Fibroblast of lung (primary cell): ENCODE measurements around the gene STK4. TPM values are rescaled to one million over a fixed set of nuclear protein-coding genes. Genes with fewer than 3 reads are reported as not detected.

Experiments used
- DNase-seq, 2 donors: peaks; one replicate each; pipeline versions ENCODE4 v3.0.0 to v3.0.0-alpha.2; 2010; ENCODE audit warnings: low read depth in 2 of 2
- H2AFZ ChIP-seq: 2 replicates; pipeline ENCODE4 v1.5.1; 2012; ENCODE audit warnings: low read length, control low read depth, inconsistent platforms
- H3K27ac ChIP-seq: 2 replicates; pipeline ENCODE4 v1.5.1; 2011; ENCODE audit warnings: low read length, control low read depth; ENCODE audit not compliant: insufficient read depth
- H3K27me3 ChIP-seq: 2 replicates; pipeline ENCODE4 v1.5.1; 2011; ENCODE audit warnings: mild to moderate bottlenecking, low read length; ENCODE audit not compliant: control insufficient read depth, insufficient read depth
- H3K36me3 ChIP-seq: 2 replicates; pipeline ENCODE4 v1.5.1; 2011; ENCODE audit warnings: low read length; ENCODE audit not compliant: control insufficient read depth, insufficient read depth
- H3K4me1 ChIP-seq: 2 replicates; pipeline ENCODE4 v1.5.1; 2011; ENCODE audit warnings: low read length; ENCODE audit not compliant: control insufficient read depth, insufficient read depth; ENCODE audit errors: extremely low read depth
- H3K4me2 ChIP-seq: 2 replicates; pipeline ENCODE4 v1.5.1; 2011; ENCODE audit warnings: low read length, control low read depth; ENCODE audit not compliant: insufficient read depth; ENCODE audit errors: extremely low read depth
- H3K4me3 ChIP-seq, 4 experiments: fragments of 200-600 bp in 1 of 4; sonication (generic) in 1 of 4; replicated peaks in 1 of 4; 2 replicates each; pipeline ENCODE4 v1.5.1; 2011 to 2016; ENCODE audit warnings: low read length in 4 of 4, low read depth in 3 of 4, mild to moderate bottlenecking in 3 of 4, control low read depth in 2 of 4, inconsistent platforms in 1 of 4, mixed read lengths in 1 of 4; ENCODE audit not compliant: insufficient read depth in 1 of 4; ENCODE audit errors: control extremely low read depth in 1 of 4
- H3K79me2 ChIP-seq: 2 replicates; pipeline ENCODE4 v1.5.1; 2012; ENCODE audit warnings: mild to moderate bottlenecking, low read length, inconsistent platforms; ENCODE audit not compliant: control insufficient read depth, insufficient read depth
- H3K9ac ChIP-seq: 2 replicates; pipeline ENCODE4 v1.5.1; 2011; ENCODE audit warnings: mild to moderate bottlenecking, low read length, control low read depth; ENCODE audit not compliant: insufficient read depth
- H3K9me3 ChIP-seq: 2 replicates; pipeline ENCODE4 v1.5.1; 2012; ENCODE audit warnings: low read depth, low read length; ENCODE audit not compliant: control insufficient read depth, insufficient read depth
- H4K20me1 ChIP-seq: 2 replicates; pipeline ENCODE4 v1.5.1; 2011; ENCODE audit warnings: low read length; ENCODE audit not compliant: control insufficient read depth, insufficient read depth; ENCODE audit errors: extremely low read depth
- CTCF ChIP-seq, 2 donors: IDR thresholded peaks in 1 of 2; conservative IDR thresholded peaks in 1 of 2; 1 replicate in 1 of 2; 2 replicates in 1 of 2; pipeline ENCODE4 v1.5.1; 2011 to 2012; ENCODE audit warnings: low read length in 2 of 2, control low read depth in 1 of 2, inconsistent platforms in 1 of 2, low read depth in 1 of 2, mild to moderate bottlenecking in 1 of 2
- EZH2 ChIP-seq: IDR thresholded peaks from 2 replicates; pipeline ENCODE4 v1.5.1; 2012; ENCODE audit warnings: low read length, control low read depth, mild to moderate bottlenecking; ENCODE audit errors: missing control alignments
- polyA minus RNA-seq: library from RNA; depleted of rRNA, polyadenylated mRNA; stranded (reverse); fragments of >200 nt; gene quantifications from 2 replicates; pipeline ENCODE4 v1.2.3, GENCODE V29; 2011; ENCODE audit warnings: low replicate concordance
- polyA plus RNA-seq, 2 donors: library from polyadenylated mRNA; depleted of rRNA in 1 of 2; stranded (reverse) in 1 of 2; unstranded in 1 of 2; fragments of >200 nt; gene quantifications; 2 replicates each; pipeline ENCODE4 v1.2.1, GENCODE V29; 2011 to 2012; ENCODE audit warnings: missing spikeins in 1 of 2
- total RNA-seq: library from RNA; depleted of rRNA; stranded (reverse); fragments of >200 nt; gene quantifications from 2 replicates; pipeline ENCODE4 v1.2.1, GENCODE V29; 2014

The STK4 gene
- total RNA-seq (22.9 and 31.7 TPM in 2 replicates), polyA plus RNA-seq (19.0 and 23.4 TPM in 2 replicates), polyA minus RNA-seq (12.8 and 21.5 TPM in 2 replicates)
- polyA plus RNA-seq (2012) = 10.9 and 11.0 TPM in 2 replicates

GRCh38 chr20:44966030-44966961 is at the start of gene STK4:
TSS of gene STK4 (plus strand) at chr20:44966512. CDS start at chr20:44966569, 57 bp downstream.
- Histone ChIP-seq H3K36me3 (no peaks in the 10 kb centered on the region), H2AFZ (peak within 1 kb of the TSS; percentile 76), H4K20me1 (no peaks in the 10 kb centered on the region), H3K4me2 (peak within 1 kb of the TSS; percentile 97), H3K9me3 (no peaks in the 10 kb centered on the region), H3K9ac (peak within 1 kb of the TSS; percentile 60), H3K79me2 (peaks cover 39% of the 10 kb centered on the region), H3K4me1 (peaks cover 6% of the 10 kb centered on the region), H3K27ac (peak within 1 kb of the TSS; percentile 61), H3K4me3 (peak within 1 kb of the TSS; percentile 21 to 96 (median 76)), H3K27me3 (no peaks in the 10 kb centered on the region)
- TF ChIP-seq CTCF (conservative IDR thresholded peaks at IDR 0.05 in 1 of 2, IDR thresholded peaks at IDR 0.05 in 1 of 2; ENCODE audit: low read depth in 1 of 2, low read length in 2 of 2) (peak; percentile 33 to 41), EZH2 (no peak)
- DNase-seq = peak; percentile 88 to 89

DNA sequence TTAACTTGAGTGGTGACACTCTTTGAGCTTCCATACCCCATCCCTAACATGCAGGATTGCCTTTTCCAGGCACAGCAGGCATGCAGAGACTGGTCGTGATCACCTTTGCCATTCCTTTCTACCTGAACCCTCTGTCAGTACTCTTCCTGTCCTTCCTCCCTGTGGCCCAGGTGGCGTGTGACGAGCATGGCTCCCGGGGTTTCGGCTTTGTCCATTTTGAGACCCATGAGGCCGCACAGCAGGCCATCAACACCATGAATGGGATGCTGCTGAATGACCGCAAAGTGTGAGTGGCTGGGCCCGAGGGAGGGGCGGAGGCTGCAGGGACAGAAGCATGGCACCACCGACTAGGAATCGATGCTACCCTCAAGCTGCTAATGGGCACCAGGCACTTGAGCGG is 49.7 kb upstream of the STK4 start:
- Histone ChIP-seq H3K9me3 (no peaks in the 10 kb centered on the region), H3K4me1 (no peaks in the 10 kb centered on the region), H3K9ac (no peak overlapping the region), H4K20me1 (no peaks in the 10 kb centered on the region), H3K27me3 (no peaks in the 10 kb centered on the region), H3K4me2 (no peak overlapping the region), H3K4me3 (no peak overlapping the region), H2AFZ (no peak overlapping the region), H3K36me3 (peaks cover 9% of the 10 kb centered on the region), H3K27ac (no peak overlapping the region), H3K79me2 (no peaks in the 10 kb centered on the region)
- TF ChIP-seq CTCF (conservative IDR thresholded peaks at IDR 0.05 in 1 of 2, IDR thresholded peaks at IDR 0.05 in 1 of 2; ENCODE audit: low read depth in 1 of 2, low read length in 2 of 2) (no peak), EZH2 (no peak)
- DNase-seq = no peak

GRCh38 chr20:44917399-44917798 is 48.9 kb upstream of the STK4 start:
- H3K4me3 ChIP-seq = no peak overlapping the region
- H3K79me2 ChIP-seq = no peaks in the 10 kb centered on the region
- H2AFZ ChIP-seq = no peak overlapping the region
- TF ChIP-seq CTCF (conservative IDR thresholded peaks at IDR 0.05 in 1 of 2, IDR thresholded peaks at IDR 0.05 in 1 of 2; ENCODE audit: low read depth in 1 of 2, low read length in 2 of 2) = no peak
- no peak for TF ChIP-seq EZH2
- no peaks in the 10 kb centered on the region for H3K9me3 ChIP-seq
- H3K27ac ChIP-seq = no peak overlapping the region
- no peaks in the 10 kb centered on the region for H3K4me1 ChIP-seq
- peaks cover 9% of the 10 kb centered on the region for H3K36me3 ChIP-seq
- H4K20me1 ChIP-seq = no peaks in the 10 kb centered on the region
- DNase-seq = no peak
- no peak overlapping the region for H3K4me2 ChIP-seq
- no peak overlapping the region for H3K9ac ChIP-seq
- no peaks in the 10 kb centered on the region for H3K27me3 ChIP-seq
